SK-N-MC (cell line): ENCODE measurements around the gene TMEM244.
A peak's percentile ranks its signal among the peaks of the same experiment; 100 is the strongest.

ENCODE experiments used
- DNase-seq: peaks from one replicate; pipeline ENCODE4 v3.0.0-alpha.2; 2011; ENCODE audit warnings: low read depth, low spot score
- H3K27ac ChIP-seq: fragments of 200-600 bp; sonication (generic); 2 replicates; pipeline ENCODE4 v1.5.1; 2016; ENCODE audit warnings: mixed run types
- H3K36me3 ChIP-seq: fragments of 200-600 bp; sonication (generic); 2 replicates; pipeline ENCODE4 v1.6.1; 2017; ENCODE audit warnings: antibody characterized with exemption, low read length, mixed read lengths; ENCODE audit not compliant: insufficient read depth
- H3K4me3 ChIP-seq: fragments of 200-600 bp; sonication (generic); 2 replicates; pipeline ENCODE4 v1.5.1; 2016
- H3K9ac ChIP-seq: fragments of 200-600 bp; sonication (generic); 2 replicates; pipeline ENCODE4 v1.8.0; 2017; ENCODE audit warnings: mixed run types, mixed read lengths; ENCODE audit not compliant: insufficient read length
- H3K9me3 ChIP-seq: fragments of 200-600 bp; sonication (generic); 2 replicates; pipeline ENCODE4 v1.6.1; 2017; ENCODE audit warnings: low read depth, mild to moderate bottlenecking, antibody characterized with exemption, low read length, moderate library complexity, mixed read lengths
- EZH2 ChIP-seq: fragments of 200-600 bp; sonication (generic); IDR thresholded peaks from one replicate; pipeline ENCODE4 v1.6.1; 2017; ENCODE audit warnings: antibody characterized with exemption
- FOXP2 ChIP-seq: optimal IDR thresholded peaks from 2 replicates; pipeline ENCODE3; 2011; ENCODE audit warnings: mild to moderate bottlenecking, moderate library complexity; ENCODE audit not compliant: insufficient read depth; ENCODE audit errors: extremely low read length, control extremely low read depth
- POLR2AphosphoS5 ChIP-seq: IDR thresholded peaks from 2 replicates; pipeline ENCODE4 v1.6.1; 2012; ENCODE audit warnings: mild to moderate bottlenecking, low read depth, low read length, borderline replicate concordance

TMEM244 gene

GRCh38 chr6:129860908-129861665 lies at the start of gene TMEM244:
TMEM244 (minus strand) TSS chr6:129861315; CDS start chr6:129861188, 127 bp downstream.
- DNase-seq = no peak
- Histone ChIP-seq H3K27ac (peak within 1 kb of the TSS; percentile 64; the same call in 1 of the 2 replicates), H3K9ac (peak within 1 kb of the TSS; percentile 46), H3K36me3 (no peaks in the 10 kb centered on the region), H3K9me3 (no peaks in the 10 kb centered on the region), H3K4me3 (peak within 1 kb of the TSS; percentile 23)
- TF ChIP-seq EZH2 (no peak), FOXP2 (no peak), POLR2AphosphoS5 (no peak)

GRCh38 chr6:129908858-129909257 lies 47.7 kb upstream of the TMEM244 start:
- TF ChIP-seq POLR2AphosphoS5 (no peak), EZH2 (no peak), FOXP2 (no peak)
- H3K36me3 ChIP-seq = no peaks in the 10 kb centered on the region

GRCh38 chr6:129908356-129908755 lies 47.2 kb upstream of the TMEM244 start:
- Histone ChIP-seq H3K4me3 (no peak overlapping the region), H3K27ac (no peak overlapping the region), H3K9ac (no peak overlapping the region), H3K9me3 (no peaks in the 10 kb centered on the region), H3K36me3 (no peaks in the 10 kb centered on the region)
- TF ChIP-seq POLR2AphosphoS5 (no peak), EZH2 (no peak), FOXP2 (no peak)
- DNase-seq = no peak

More at GRCh38 chr6:129908858-129909257, 47.7 kb upstream of the TMEM244 start:
- no peak for DNase-seq
- H3K9ac ChIP-seq = no peak overlapping the region
- no peak overlapping the region for H3K4me3 ChIP-seq
- no peak overlapping the region for H3K27ac ChIP-seq
- no peaks in the 10 kb centered on the region for H3K9me3 ChIP-seq

- H3K36me3 ChIP-seq = no peaks in the 10 kb centered on the region; the same call in 1 of the 2 replicates
- no peak for DNase-seq
- no peak for TF ChIP-seq POLR2AphosphoS5
- TF ChIP-seq FOXP2 = no peak
- no peak for TF ChIP-seq EZH2
- H3K27ac ChIP-seq = no peak overlapping the region
- H3K9ac ChIP-seq = no peak overlapping the region
- peaks cover 5% of the 10 kb centered on the region; the same call in 1 of the 2 replicates for H3K9me3 ChIP-seq
- no peak overlapping the region for H3K4me3 ChIP-seq
These were observed 45.5 kb upstream of the TMEM244 start for GRCh38 chr6:129906515-129907077.

- no peaks in the 10 kb centered on the region; the same call in 1 of the 2 replicates for H3K36me3 ChIP-seq
- no peak for DNase-seq
- H3K9ac ChIP-seq = no peak overlapping the region
- TF ChIP-seq EZH2 (no peak), FOXP2 (no peak), POLR2AphosphoS5 (no peak)
- no peak overlapping the region for H3K4me3 ChIP-seq
- no peak overlapping the region for H3K27ac ChIP-seq
- H3K9me3 ChIP-seq = peaks cover 5% of the 10 kb centered on the region; the same call in 1 of the 2 replicates
These were observed 42.0 kb upstream of the TMEM244 start for GRCh38 chr6:129903082-129903481.

- no peak for TF ChIP-seq POLR2AphosphoS5
- no peak for TF ChIP-seq FOXP2
- TF ChIP-seq EZH2 = no peak
- Histone ChIP-seq H3K9me3 (peaks cover 5% of the 10 kb centered on the region; the same call in 1 of the 2 replicates), H3K9ac (no peak overlapping the region), H3K27ac (no peak overlapping the region), H3K4me3 (no peak overlapping the region), H3K36me3 (no peaks in the 10 kb centered on the region; the same call in 1 of the 2 replicates)
- DNase-seq = no peak
These were observed 41.6 kb upstream of the TMEM244 start for GRCh38 chr6:129902681-129903080.

GRCh38 chr6:129901910-129902309 lies 40.8 kb upstream of the TMEM244 start:
- DNase-seq = no peak
- peaks cover 5% of the 10 kb centered on the region; the same call in 1 of the 2 replicates for H3K9me3 ChIP-seq
- H3K36me3 ChIP-seq = no peaks in the 10 kb centered on the region; the same call in 1 of the 2 replicates
- no peak overlapping the region for H3K4me3 ChIP-seq
- no peak overlapping the region for H3K27ac ChIP-seq
- H3K9ac ChIP-seq = no peak overlapping the region
- TF ChIP-seq EZH2 (no peak), POLR2AphosphoS5 (no peak), FOXP2 (no peak)

- H3K27ac ChIP-seq = no peak overlapping the region
These were observed 34.6 kb upstream of the TMEM244 start for GRCh38 chr6:129895692-129896091.

More at GRCh38 chr6:129895692-129896091, 34.6 kb upstream of the TMEM244 start:
- DNase-seq = no peak
- H3K9ac ChIP-seq = no peak overlapping the region
- H3K4me3 ChIP-seq = no peak overlapping the region
- no peak for TF ChIP-seq POLR2AphosphoS5
- no peak for TF ChIP-seq FOXP2
- TF ChIP-seq EZH2 = no peak
- no peaks in the 10 kb centered on the region; the same call in 1 of the 2 replicates for H3K9me3 ChIP-seq
- H3K36me3 ChIP-seq = no peaks in the 10 kb centered on the region
